GM12875 (cell line): ENCODE results near the gene WBP2.
A peak's percentile ranks its signal among the peaks of the same experiment; 100 is the strongest.

Experiments
- H3K4me3 ChIP-seq: one replicate; pipeline ENCODE4 v1.5.1; 2011; ENCODE audit warnings: low read depth, low read length, control low read depth
- TF ChIP-seq, protein P1 (sequence below): IDR thresholded peaks from 2 replicates; pipeline ENCODE4 v1.5.1; 2011; ENCODE audit warnings: low read depth, mild to moderate bottlenecking, control low read depth, inconsistent platforms, low read length, moderate library complexity, borderline replicate concordance; ENCODE audit not compliant: insufficient read depth

WBP2 gene

DNA sequence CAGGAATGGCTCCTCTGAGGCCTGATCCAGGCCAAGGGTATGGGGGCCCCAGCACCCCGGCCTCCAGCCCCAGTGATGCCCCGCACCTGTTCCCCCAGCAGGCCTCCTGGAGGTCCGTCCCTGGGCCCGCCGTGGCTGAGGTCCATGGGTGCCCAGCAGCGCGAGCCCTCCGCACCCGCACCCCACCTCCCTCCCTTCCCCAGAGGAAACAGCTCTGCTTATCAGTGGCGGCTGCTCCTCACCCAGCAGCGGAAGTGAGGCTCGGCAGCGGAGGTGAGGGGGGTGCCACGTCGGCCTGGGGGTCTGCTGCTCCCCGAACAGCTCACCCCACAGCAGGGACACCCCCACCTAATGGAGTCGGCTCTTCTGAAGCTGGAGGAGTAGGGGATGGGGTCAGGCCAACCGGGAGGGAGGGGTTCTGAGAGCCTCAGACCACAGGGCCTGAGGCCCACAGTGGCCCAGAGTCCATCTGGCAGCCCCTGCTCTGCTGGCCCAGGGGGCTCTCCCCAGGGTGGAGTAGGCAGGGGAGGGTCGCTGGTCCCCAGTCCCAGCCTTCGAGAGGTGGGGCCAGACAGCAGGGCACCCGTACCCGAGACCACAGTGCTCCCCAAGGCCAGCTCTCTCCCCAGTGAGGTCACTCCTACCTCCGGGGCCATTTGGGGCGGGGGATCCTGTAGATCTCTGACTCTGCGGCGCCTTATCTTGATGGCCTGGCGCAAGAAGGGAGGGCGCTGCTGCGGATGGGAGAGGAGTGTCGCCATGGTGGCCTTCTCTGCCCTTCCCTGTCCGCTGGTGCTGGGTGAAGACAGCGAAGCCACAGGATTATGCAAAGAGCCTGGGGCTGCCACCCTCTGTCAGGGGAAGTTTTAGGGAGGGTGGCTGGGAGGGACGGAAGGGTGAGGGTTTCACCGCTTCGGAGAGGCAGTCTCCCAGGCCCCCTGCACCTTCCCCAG is 11.3 kb downstream of the WBP2 start, which contains the start of gene UNC13D:
UNC13D (minus strand) TSS at position 828 of the 953 bp plus-strand sequence; CDS start at position 761, 67 bp downstream.
- TF ChIP-seq, protein P1, sequence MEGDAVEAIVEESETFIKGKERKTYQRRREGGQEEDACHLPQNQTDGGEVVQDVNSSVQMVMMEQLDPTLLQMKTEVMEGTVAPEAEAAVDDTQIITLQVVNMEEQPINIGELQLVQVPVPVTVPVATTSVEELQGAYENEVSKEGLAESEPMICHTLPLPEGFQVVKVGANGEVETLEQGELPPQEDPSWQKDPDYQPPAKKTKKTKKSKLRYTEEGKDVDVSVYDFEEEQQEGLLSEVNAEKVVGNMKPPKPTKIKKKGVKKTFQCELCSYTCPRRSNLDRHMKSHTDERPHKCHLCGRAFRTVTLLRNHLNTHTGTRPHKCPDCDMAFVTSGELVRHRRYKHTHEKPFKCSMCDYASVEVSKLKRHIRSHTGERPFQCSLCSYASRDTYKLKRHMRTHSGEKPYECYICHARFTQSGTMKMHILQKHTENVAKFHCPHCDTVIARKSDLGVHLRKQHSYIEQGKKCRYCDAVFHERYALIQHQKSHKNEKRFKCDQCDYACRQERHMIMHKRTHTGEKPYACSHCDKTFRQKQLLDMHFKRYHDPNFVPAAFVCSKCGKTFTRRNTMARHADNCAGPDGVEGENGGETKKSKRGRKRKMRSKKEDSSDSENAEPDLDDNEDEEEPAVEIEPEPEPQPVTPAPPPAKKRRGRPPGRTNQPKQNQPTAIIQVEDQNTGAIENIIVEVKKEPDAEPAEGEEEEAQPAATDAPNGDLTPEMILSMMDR = no peak
- peak within 1 kb of the TSS; percentile 56 for H3K4me3 ChIP-seq

DNA sequence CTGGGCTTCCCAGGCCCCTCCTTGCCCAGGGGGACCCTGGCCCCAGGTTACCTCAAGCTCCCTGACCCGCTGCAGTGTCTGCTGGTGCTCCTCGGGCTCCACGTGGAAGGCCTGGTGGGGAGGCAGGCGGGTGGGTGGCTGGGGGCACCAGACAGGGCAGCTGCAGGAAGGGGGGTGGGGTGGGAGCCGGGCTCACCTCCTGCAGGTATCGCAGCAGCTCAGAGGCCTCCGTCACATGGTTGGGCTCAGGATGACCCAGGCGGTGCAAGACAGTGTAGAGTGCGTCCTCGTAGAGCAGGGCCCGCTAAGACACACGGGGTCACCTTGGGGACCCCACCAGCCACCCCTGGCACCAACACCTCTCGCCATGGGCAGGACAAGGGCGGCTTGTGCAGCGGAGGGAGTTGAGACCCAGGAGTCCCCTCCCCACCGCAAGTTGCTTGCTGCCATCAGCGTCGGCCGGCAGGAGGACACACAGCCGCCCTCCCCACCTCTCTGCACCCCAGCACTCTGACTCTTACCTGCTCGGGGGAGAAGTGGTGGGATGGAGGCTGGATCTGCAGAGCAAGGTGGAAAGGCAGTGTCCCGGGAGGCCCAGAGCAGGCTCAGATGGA is 12.1 kb downstream of the WBP2 start:
- TF ChIP-seq, protein P1 = peak; percentile 21; the same call in 1 of the 2 replicates
- H3K4me3 ChIP-seq = peak overlapping the region; percentile 56

DNA sequence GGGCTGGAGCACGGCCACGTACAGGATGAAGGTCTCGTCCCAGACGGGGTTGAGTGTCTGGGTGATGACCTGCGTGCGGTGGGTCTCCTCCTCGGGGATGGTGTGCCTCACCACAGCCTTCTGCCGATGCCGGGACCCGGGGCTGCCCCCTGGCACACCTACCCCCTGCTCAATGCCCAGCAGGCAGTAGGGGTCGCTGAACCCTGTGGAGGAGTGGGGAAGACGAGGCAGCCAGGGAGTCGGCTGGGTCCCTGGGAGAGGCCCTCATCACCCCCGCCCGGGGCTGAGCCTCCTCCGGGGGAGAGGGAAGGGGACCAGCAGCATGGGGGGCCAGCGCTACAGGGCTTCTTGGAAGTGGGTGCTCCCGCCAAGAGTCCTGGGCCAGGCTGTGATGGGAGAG is 12.7 kb downstream of the WBP2 start:
- TF ChIP-seq, protein P1 = no peak
- no peak overlapping the region for H3K4me3 ChIP-seq

DNA sequence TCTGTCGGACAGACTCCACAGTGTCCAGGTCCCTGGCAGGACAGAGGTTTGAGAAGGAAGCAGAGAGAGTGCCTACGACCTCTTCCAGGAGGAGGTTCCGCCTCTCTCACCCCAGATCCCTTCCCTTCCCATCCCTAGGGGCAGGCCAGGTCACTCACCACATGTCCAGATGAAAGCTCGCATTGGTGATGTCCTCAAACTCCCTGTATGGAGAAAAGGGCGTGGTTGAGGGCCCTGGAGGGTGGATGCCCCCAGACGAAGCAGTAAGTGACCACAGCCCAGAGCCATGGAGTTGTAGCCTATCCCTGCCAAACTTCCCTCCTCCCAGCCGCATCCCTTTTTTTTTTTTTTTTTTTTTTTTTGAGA is 14.4 kb downstream of the WBP2 start:
- no peak overlapping the region for H3K4me3 ChIP-seq
- TF ChIP-seq, protein P1 = no peak

DNA sequence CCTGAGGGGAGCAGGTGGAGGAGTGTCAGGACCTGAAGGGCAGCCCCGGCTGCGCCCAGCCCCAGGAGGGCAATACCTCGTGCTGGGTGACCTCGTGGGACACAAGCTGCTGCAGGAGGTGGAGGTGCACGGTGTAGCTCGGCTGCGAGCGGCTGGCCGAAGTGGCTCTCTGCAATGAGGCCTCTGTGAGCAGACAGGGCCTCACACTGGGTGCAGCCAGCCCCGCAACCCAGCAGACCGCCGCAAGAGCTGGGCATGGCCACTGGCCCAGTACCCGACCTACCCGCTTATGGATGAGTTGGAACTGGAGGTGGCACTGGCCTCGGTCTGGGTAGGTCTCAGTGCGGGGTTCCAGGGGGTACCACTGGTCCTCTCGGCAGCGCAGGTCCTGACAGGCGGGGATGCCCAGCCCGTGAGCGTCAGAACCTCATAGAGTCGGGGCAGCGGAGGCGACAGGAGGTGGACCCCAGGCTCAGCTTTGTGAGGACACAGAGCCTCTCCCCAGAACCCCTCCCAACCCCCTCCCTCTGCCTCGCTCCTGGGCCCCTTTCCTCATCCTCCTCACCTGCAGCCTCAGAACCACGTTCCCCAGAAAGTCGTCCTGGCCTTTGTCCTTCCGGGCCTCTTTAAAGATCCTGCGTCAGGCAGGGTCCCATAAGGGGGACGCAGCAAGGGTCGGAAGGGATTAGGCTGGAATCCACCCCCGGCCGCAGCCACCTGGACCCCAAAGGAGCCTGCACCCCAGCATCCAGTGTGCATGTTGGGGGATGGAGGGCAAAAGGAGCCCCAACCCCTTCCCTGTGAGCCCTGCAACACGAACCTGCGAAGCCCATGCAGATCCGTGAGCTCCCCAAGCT is 15.0 kb downstream of the WBP2 start:
- no peak overlapping the region for H3K4me3 ChIP-seq
- TF ChIP-seq, protein P1 = no peak

DNA sequence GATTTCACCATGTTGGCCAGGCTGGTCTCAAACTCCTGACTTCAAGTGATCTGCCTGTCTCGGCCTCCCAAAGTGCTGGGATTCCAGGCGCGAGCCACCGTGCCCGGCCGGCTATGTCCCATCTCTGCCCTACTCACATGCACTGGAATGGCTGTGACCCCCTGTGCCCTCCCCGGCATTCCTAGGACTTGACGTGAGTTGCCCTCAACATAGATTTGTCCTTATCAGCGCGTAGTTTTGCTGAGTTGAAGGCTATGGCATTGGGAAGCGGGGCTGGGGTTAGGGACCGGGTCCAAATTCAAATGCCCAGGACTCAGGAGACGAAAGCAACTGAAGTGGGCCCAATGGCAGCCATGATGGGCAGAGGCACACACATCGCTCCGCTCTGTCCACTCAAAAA is 16.7 kb downstream of the WBP2 start:
- no peak overlapping the region for H3K4me3 ChIP-seq
- TF ChIP-seq, protein P1 = no peak
